HUES6 (cell line): ENCODE data around the gene AOAH.

Experiments
- H3K27ac ChIP-seq: 2 replicates; pipeline ENCODE4 v1.7.0; 2013; ENCODE audit warnings: low read depth, mild to moderate bottlenecking, low read length, inconsistent platforms
- H3K27me3 ChIP-seq: 2 replicates; pipeline ENCODE4 v1.6.1; 2013; ENCODE audit warnings: low read length; ENCODE audit not compliant: control insufficient read depth, insufficient read depth
- H3K36me3 ChIP-seq: 2 replicates; pipeline ENCODE4 v1.6.1; 2013; ENCODE audit warnings: low read length; ENCODE audit not compliant: control insufficient read depth, insufficient read depth
- H3K4me1 ChIP-seq: 2 replicates; pipeline ENCODE4 v1.6.1; 2013; ENCODE audit warnings: low read length; ENCODE audit not compliant: control insufficient read depth, insufficient read depth
- H3K4me3 ChIP-seq: 2 replicates; pipeline ENCODE4 v1.5.1; 2013; ENCODE audit warnings: low read depth, low read length
- H3K9ac ChIP-seq: one replicate; pipeline ENCODE4 v1.6.1; 2013; ENCODE audit warnings: mild to moderate bottlenecking, low read length
- H3K9me3 ChIP-seq: 2 replicates; pipeline ENCODE4 v1.6.1; 2013; ENCODE audit warnings: low read depth, low read length; ENCODE audit not compliant: control insufficient read depth, insufficient read depth

AOAH gene

DNA sequence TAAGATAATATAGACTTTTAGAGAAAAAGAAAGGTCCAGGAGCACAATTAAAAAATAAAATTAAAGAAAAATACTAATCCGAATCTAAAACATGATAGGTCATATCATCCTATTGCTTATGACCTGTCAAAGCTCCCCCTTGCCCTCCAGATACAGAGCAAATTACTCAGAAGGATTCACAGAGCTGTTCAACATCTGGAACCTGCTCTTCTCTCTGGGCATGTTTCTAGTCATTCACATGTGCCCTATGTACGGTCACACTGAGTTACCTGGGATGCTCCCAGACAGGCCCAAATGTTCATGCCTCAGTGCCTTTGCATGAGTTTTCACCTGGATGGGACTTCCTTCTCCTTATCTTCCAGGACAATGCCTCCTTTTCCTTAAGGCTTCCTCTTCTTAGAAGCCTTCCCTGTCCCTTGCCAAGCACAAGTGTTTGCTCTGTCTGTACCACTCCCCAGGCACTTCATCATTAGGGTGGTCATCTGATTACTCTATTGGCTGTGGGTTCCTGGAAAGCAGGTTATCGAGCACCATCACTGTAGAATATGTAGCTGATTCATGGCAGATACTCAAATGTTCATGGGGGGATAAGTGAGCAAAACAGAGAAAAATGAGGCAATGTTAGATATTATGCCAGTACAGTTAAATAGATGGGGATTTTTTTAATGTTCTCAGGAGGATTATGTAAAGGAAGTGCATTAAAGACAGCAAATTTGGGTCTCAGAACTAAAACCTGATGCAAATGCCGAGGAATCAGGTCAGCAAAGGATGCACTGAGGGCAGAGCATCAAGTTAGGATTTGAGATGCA, 12.0 kb upstream of the AOAH start:
- Histone ChIP-seq H3K4me1 (peaks cover 8% of the 10 kb centered on the region), H3K4me3 (no peak overlapping the region), H3K9me3 (no peaks in the 10 kb centered on the region), H3K27ac (no peak overlapping the region), H3K36me3 (no peaks in the 10 kb centered on the region), H3K9ac (no peak overlapping the region), H3K27me3 (no peaks in the 10 kb centered on the region)

DNA sequence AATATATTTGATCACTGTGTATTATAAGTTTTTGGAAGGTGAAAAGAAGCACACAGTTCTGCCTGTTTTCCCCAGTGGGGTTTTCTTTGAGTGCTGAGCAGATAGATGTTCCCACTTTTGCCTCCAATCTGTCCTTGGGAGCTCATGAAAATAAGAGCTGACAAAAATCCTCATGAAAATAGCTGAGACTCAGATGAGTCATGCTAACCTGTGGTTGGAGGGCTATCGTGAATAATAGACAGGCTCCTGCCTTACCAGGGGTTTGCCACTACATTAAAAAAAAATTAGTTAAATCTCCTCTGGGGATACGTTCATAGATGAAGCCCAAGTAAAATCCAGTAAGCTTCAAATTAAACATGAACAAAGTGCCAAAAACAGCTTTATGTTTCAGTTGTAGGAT, 10.9 kb upstream of the AOAH start:
- H3K27me3 ChIP-seq = no peaks in the 10 kb centered on the region
- H3K27ac ChIP-seq = no peak overlapping the region
- H3K36me3 ChIP-seq = no peaks in the 10 kb centered on the region
- no peak overlapping the region for H3K4me3 ChIP-seq
- no peaks in the 10 kb centered on the region for H3K9me3 ChIP-seq
- peaks cover 8% of the 10 kb centered on the region for H3K4me1 ChIP-seq
- no peak overlapping the region for H3K9ac ChIP-seq

GRCh38 chr7:36734731-36735130, 10.4 kb upstream of the AOAH start:
- Histone ChIP-seq H3K9me3 (no peaks in the 10 kb centered on the region), H3K36me3 (no peaks in the 10 kb centered on the region), H3K27me3 (no peaks in the 10 kb centered on the region), H3K4me1 (peaks cover 8% of the 10 kb centered on the region), H3K9ac (no peak overlapping the region), H3K27ac (no peak overlapping the region), H3K4me3 (no peak overlapping the region)

- Histone ChIP-seq H3K27ac (no peak overlapping the region), H3K27me3 (no peaks in the 10 kb centered on the region), H3K36me3 (no peaks in the 10 kb centered on the region), H3K4me1 (peaks cover 2% of the 10 kb centered on the region), H3K9ac (no peak overlapping the region), H3K9me3 (peaks cover 3% of the 10 kb centered on the region; the same call in 1 of the 2 replicates), H3K4me3 (no peak overlapping the region)
These were observed 9.1 kb upstream of the AOAH start for GRCh38 chr7:36733411-36733810.

- Histone ChIP-seq H3K4me1 (no peaks in the 10 kb centered on the region), H3K4me3 (no peak overlapping the region), H3K27ac (no peak overlapping the region), H3K9ac (no peak overlapping the region), H3K36me3 (no peaks in the 10 kb centered on the region), H3K27me3 (no peaks in the 10 kb centered on the region), H3K9me3 (peaks cover 3% of the 10 kb centered on the region; the same call in 1 of the 2 replicates)
These were observed 8.5 kb upstream of the AOAH start for GRCh38 chr7:36732806-36733205.

DNA sequence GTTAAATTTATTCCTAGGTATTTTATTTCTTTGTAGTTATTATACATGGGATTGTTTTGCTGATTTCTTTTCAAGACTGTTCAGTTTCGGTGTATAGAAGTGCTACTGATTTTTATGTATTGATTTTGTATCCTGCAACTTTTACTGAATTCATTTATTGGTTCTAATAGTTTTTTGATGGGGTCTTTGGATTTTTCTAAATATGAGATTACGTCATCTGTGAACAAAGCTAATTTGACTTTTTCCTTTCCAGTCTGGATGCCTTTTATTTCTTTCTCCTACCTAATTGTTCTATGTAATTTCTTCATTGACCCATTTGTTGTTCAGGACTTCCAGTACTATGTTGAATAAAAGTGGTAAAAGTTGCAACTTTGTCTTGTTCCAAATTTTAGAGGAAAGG, 5.8 kb upstream of the AOAH start:
- no peaks in the 10 kb centered on the region for H3K36me3 ChIP-seq

DNA sequence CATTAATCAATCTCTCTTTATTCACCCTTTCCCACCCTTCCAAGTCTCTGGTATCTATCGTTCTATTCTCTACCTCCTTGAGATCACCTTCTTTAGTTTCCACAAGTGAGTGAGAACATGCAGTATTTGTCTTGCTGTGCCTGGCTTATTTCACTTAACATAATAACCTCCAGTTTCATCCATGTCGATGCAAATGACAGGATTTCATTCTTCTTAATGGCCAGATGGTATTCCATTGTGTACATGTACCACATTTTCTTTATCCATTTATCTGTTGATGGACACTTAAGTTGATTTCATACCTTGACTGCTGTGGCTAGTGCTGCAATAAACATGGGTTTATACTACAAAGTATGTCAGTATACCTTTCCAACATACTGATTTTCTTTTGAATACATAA, 3.8 kb upstream of the AOAH start:
- Histone ChIP-seq H3K9ac (no peak overlapping the region), H3K27ac (no peak overlapping the region), H3K36me3 (no peaks in the 10 kb centered on the region), H3K27me3 (no peaks in the 10 kb centered on the region), H3K4me1 (no peaks in the 10 kb centered on the region), H3K4me3 (no peak overlapping the region), H3K9me3 (peaks cover 3% of the 10 kb centered on the region; the same call in 1 of the 2 replicates)

More for the DNA sequence above, 5.8 kb upstream of the AOAH start:
- H3K4me3 ChIP-seq = no peak overlapping the region
- H3K27ac ChIP-seq = no peak overlapping the region
- H3K9ac ChIP-seq = no peak overlapping the region
- H3K9me3 ChIP-seq = peaks cover 3% of the 10 kb centered on the region; the same call in 1 of the 2 replicates
- no peaks in the 10 kb centered on the region for H3K27me3 ChIP-seq
- H3K4me1 ChIP-seq = no peaks in the 10 kb centered on the region

DNA sequence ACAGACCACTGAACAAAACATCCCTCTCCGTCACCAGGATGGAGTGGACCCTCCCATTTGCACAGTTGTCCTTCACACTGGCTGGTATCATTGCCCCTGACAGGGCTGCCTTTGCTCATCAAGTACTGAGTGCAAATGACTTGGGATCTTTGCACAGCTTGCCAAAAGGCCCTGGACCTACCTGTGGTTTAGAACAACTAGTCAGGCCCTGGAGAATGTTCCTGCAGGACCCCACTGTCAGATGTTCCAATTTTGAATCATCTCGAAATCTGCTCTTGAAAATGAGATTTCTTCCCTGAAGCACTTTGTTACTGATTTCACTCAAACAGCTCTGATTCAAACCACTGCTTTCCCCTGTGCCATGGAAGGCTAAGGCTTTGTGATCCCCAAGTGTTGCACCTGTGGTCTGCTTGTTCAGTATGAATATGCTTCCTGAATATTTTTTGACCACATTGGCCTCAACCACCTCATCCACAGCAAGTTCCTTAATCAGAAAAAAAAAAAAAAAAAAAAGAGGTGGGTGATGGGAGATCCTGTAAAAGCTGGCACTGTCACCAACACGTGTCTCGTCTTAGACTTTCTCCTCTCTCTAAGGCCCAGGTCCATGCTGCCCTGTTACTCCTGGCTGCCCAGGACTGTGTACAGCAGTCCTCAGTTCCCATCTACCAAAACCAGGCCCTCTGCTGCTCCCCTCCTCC, 2.7 kb upstream of the AOAH start:
- H3K27ac ChIP-seq = no peak overlapping the region
- H3K4me1 ChIP-seq = no peaks in the 10 kb centered on the region
- H3K9me3 ChIP-seq = peaks cover 3% of the 10 kb centered on the region; the same call in 1 of the 2 replicates
- no peaks in the 10 kb centered on the region for H3K27me3 ChIP-seq
- H3K36me3 ChIP-seq = no peaks in the 10 kb centered on the region
- H3K9ac ChIP-seq = no peak overlapping the region
- no peak overlapping the region for H3K4me3 ChIP-seq

- no peaks in the 10 kb centered on the region for H3K27me3 ChIP-seq
- H3K36me3 ChIP-seq = no peaks in the 10 kb centered on the region
- no peak overlapping the region for H3K27ac ChIP-seq
- H3K4me1 ChIP-seq = no peaks in the 10 kb centered on the region
- no peak overlapping the region for H3K4me3 ChIP-seq
- H3K9me3 ChIP-seq = peaks cover 3% of the 10 kb centered on the region; the same call in 1 of the 2 replicates
- no peak overlapping the region for H3K9ac ChIP-seq
These were observed 2.0 kb upstream of the AOAH start for GRCh38 chr7:36726311-36726710.

DNA sequence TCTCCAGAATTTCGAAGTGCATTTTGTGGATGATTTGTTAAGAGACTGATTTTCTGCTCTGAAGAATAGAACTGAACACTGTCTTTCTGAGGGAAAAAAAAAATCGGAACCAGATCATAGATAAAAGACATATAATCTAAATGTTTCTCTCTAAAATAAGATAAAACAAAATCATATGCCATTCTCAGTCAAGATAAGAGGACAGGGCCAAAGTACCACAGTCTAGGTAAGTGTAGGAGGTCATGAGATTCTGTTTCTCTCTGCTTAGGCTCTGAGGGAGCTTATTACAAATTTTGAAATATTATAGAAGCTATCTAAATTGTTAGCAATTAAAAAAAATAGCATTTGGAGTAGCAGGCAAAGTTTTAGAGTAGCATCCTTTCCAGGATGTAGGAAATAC, 702 bp upstream of the AOAH start:
- no peak overlapping the region for H3K9ac ChIP-seq

GRCh38 chr7:36723291-36723690, 1.0 kb downstream of the AOAH start:
- Histone ChIP-seq H3K9me3 (no peaks in the 10 kb centered on the region), H3K9ac (no peak overlapping the region), H3K4me3 (no peak overlapping the region), H3K36me3 (no peaks in the 10 kb centered on the region), H3K27ac (no peak overlapping the region), H3K4me1 (no peaks in the 10 kb centered on the region), H3K27me3 (no peaks in the 10 kb centered on the region)

More for the DNA sequence above, 702 bp upstream of the AOAH start:
- Histone ChIP-seq H3K27me3 (no peaks in the 10 kb centered on the region), H3K36me3 (no peaks in the 10 kb centered on the region), H3K4me1 (no peaks in the 10 kb centered on the region), H3K4me3 (no peak overlapping the region), H3K27ac (no peak overlapping the region), H3K9me3 (peaks cover 3% of the 10 kb centered on the region; the same call in 1 of the 2 replicates)
